Measurements from ENCODE around the gene PTRHD1. TPM values are rescaled to one million over a fixed set of nuclear protein-coding genes. Genes with fewer than 3 reads are reported as not detected.

PTRHD1 gene
- total and polyA plus RNA-seq, 2 donors (not counting 1 experiment from before 2014, with no cell fraction given), result 26.3 to 29.9 TPM

DNA sequence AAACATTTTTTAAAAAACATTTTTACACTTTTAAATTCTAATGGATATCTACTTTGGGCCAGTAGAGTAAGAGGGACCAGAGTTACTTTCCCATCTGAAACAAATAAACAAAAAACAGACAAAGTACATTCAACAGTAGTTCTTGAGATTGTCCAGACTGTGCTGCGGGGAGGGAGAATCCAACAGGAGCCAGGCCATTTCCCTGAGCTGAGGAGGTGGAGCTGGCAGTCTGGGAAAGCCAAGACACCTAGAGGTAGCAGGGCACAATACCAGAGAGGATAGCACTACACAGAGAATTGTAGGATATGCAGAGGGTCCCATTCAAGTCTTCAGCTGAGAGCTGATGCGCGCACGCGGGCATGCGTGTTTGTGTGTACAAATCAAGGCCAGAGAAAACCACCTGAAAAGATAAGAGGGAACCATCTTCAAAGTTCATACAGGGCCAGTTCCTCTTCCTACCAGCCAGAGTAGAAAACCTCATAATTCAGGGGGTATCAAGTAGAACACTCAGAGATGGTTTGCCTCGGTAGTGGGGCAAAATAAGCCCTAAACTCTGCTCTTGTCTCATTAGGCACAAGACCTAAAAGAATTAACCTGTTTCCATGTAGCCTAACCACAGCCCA lies 44.0 kb downstream of the PTRHD1 start:
- DNase-seq (ENCODE audit: low read depth in 2 of 2), result no peak
- Histone ChIP-seq H4K20me1 (ENCODE audit: control insufficient read depth, extremely low read depth, insufficient read depth, low read length) (no peaks in the 10 kb centered on the region), H3K79me2 (ENCODE audit: control insufficient read depth, insufficient read depth, low read length) (no peaks in the 10 kb centered on the region)

GRCh38 chr2:24747299-24747698 lies 45.9 kb downstream of the PTRHD1 start:
- Histone ChIP-seq H3K27ac (ENCODE audit: insufficient read depth, low read length) (no peak overlapping the region), H3K4me2 (ENCODE audit: extremely low read depth, insufficient read depth, low read length) (no peak overlapping the region), H3K27me3 (ENCODE audit: control insufficient read depth, insufficient read depth, low read length) (no peaks in the 10 kb centered on the region), H3K9me3 (ENCODE audit: control insufficient read depth, insufficient read depth, low read depth, low read length) (no peaks in the 10 kb centered on the region), H3K4me1 (ENCODE audit: control insufficient read depth, extremely low read depth, insufficient read depth, low read length) (no peaks in the 10 kb centered on the region), H3K9ac (ENCODE audit: insufficient read depth, low read length) (no peak overlapping the region), H2AFZ (ENCODE audit: low read length) (no peak overlapping the region), H3K4me3 (replicated peaks in 1 of 4; ENCODE audit: control extremely low read depth in 1 of 4, insufficient read depth in 1 of 4, low read depth in 3 of 4, low read length in 4 of 4) (no peak overlapping the region), H3K79me2 (ENCODE audit: control insufficient read depth, insufficient read depth, low read length) (no peaks in the 10 kb centered on the region), H4K20me1 (ENCODE audit: control insufficient read depth, extremely low read depth, insufficient read depth, low read length) (no peaks in the 10 kb centered on the region), H3K36me3 (ENCODE audit: control insufficient read depth, insufficient read depth, low read length) (no peaks in the 10 kb centered on the region)
- no peak for DNase-seq (ENCODE audit: low read depth in 2 of 2)
- TF ChIP-seq, protein P1, sequence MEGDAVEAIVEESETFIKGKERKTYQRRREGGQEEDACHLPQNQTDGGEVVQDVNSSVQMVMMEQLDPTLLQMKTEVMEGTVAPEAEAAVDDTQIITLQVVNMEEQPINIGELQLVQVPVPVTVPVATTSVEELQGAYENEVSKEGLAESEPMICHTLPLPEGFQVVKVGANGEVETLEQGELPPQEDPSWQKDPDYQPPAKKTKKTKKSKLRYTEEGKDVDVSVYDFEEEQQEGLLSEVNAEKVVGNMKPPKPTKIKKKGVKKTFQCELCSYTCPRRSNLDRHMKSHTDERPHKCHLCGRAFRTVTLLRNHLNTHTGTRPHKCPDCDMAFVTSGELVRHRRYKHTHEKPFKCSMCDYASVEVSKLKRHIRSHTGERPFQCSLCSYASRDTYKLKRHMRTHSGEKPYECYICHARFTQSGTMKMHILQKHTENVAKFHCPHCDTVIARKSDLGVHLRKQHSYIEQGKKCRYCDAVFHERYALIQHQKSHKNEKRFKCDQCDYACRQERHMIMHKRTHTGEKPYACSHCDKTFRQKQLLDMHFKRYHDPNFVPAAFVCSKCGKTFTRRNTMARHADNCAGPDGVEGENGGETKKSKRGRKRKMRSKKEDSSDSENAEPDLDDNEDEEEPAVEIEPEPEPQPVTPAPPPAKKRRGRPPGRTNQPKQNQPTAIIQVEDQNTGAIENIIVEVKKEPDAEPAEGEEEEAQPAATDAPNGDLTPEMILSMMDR (conservative IDR thresholded peaks at IDR 0.05 in 1 of 2, IDR thresholded peaks at IDR 0.05 in 1 of 2; ENCODE audit: low read depth in 1 of 2, low read length in 2 of 2), result no peak
- no peak for TF ChIP-seq EZH2 (IDR thresholded peaks at IDR 0.05; ENCODE audit: low read length, missing control alignments)

More for the DNA sequence above, 44.0 kb downstream of the PTRHD1 start:
- H3K27me3 ChIP-seq (ENCODE audit: control insufficient read depth, insufficient read depth, low read length), result no peaks in the 10 kb centered on the region
- H3K9me3 ChIP-seq (ENCODE audit: control insufficient read depth, insufficient read depth, low read depth, low read length), result no peaks in the 10 kb centered on the region
- no peak overlapping the region for H2AFZ ChIP-seq (ENCODE audit: low read length)
- no peaks in the 10 kb centered on the region for H3K4me1 ChIP-seq (ENCODE audit: control insufficient read depth, extremely low read depth, insufficient read depth, low read length)
- no peak overlapping the region for H3K4me3 ChIP-seq (replicated peaks in 1 of 4; ENCODE audit: control extremely low read depth in 1 of 4, insufficient read depth in 1 of 4, low read depth in 3 of 4, low read length in 4 of 4)
- H3K27ac ChIP-seq (ENCODE audit: insufficient read depth, low read length), result no peak overlapping the region
- no peak for TF ChIP-seq EZH2 (IDR thresholded peaks at IDR 0.05; ENCODE audit: low read length, missing control alignments)
- TF ChIP-seq, protein P1 (conservative IDR thresholded peaks at IDR 0.05 in 1 of 2, IDR thresholded peaks at IDR 0.05 in 1 of 2; ENCODE audit: low read depth in 1 of 2, low read length in 2 of 2), result no peak
- H3K9ac ChIP-seq (ENCODE audit: insufficient read depth, low read length), result no peak overlapping the region
- H3K36me3 ChIP-seq (ENCODE audit: control insufficient read depth, insufficient read depth, low read length), result no peaks in the 10 kb centered on the region
- H3K4me2 ChIP-seq (ENCODE audit: extremely low read depth, insufficient read depth, low read length), result no peak overlapping the region

DNA sequence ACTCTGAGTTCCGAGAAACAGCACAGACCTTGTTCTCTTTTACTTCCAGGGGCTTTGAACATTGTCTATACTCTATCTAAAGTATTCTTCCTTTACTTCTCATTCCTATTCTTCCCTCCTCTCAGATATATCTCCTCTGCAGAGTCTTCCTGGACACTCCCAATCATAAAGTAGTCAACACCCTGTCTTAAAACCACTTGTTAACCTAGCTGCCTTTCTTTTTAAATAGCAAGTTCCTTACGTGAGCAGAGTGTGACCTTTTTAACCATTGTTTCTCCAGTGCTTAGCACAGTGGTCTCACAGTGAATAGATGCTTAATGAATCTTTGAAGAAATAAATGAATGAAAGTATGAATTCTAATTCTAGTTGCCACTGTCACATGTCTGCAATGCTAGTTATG lies 47.4 kb downstream of the PTRHD1 start:
- H3K36me3 ChIP-seq (ENCODE audit: control insufficient read depth, insufficient read depth, low read length), result peaks cover 2% of the 10 kb centered on the region
- no peak overlapping the region for H3K9ac ChIP-seq (ENCODE audit: insufficient read depth, low read length)
- H3K79me2 ChIP-seq (ENCODE audit: control insufficient read depth, insufficient read depth, low read length), result no peaks in the 10 kb centered on the region
- H3K4me2 ChIP-seq (ENCODE audit: extremely low read depth, insufficient read depth, low read length), result no peak overlapping the region
- DNase-seq (ENCODE audit: low read depth in 2 of 2), result no peak
- no peaks in the 10 kb centered on the region for H3K9me3 ChIP-seq (ENCODE audit: control insufficient read depth, insufficient read depth, low read depth, low read length)
- no peak overlapping the region for H2AFZ ChIP-seq (ENCODE audit: low read length)
- no peak for TF ChIP-seq EZH2 (IDR thresholded peaks at IDR 0.05; ENCODE audit: low read length, missing control alignments)
- TF ChIP-seq, protein P1 (conservative IDR thresholded peaks at IDR 0.05 in 1 of 2, IDR thresholded peaks at IDR 0.05 in 1 of 2; ENCODE audit: low read depth in 1 of 2, low read length in 2 of 2), result no peak
- no peaks in the 10 kb centered on the region for H3K27me3 ChIP-seq (ENCODE audit: control insufficient read depth, insufficient read depth, low read length)
- no peaks in the 10 kb centered on the region for H4K20me1 ChIP-seq (ENCODE audit: control insufficient read depth, extremely low read depth, insufficient read depth, low read length)
- H3K4me3 ChIP-seq (replicated peaks in 1 of 4; ENCODE audit: control extremely low read depth in 1 of 4, insufficient read depth in 1 of 4, low read depth in 3 of 4, low read length in 4 of 4), result no peak overlapping the region
- no peaks in the 10 kb centered on the region for H3K4me1 ChIP-seq (ENCODE audit: control insufficient read depth, extremely low read depth, insufficient read depth, low read length)
- no peak overlapping the region for H3K27ac ChIP-seq (ENCODE audit: insufficient read depth, low read length)
